ENCODE data around the gene PSMC3IP. TPM values are rescaled to one million over a fixed set of nuclear protein-coding genes. Genes with fewer than 3 reads are reported as not detected.
A peak's percentile ranks its signal among the peaks of the same experiment; 100 is the strongest.

The PSMC3IP gene
- polyA plus RNA-seq, 1 donor (not counting 4 experiments of a cell fraction or from before 2014, with no cell fraction given) = 7.7 TPM

GRCh38 chr17:42609182-42609813, 31.8 kb upstream of the PSMC3IP start, which contains the start of the genes RETREG3 and TUBG1:
TSS of gene RETREG3 (minus strand) at chr17:42609374. CDS start at chr17:42609324, 50 bp downstream.
TSS of gene TUBG1 (plus strand) at chr17:42609683. CDS start at chr17:42609738, 55 bp downstream.
- Histone ChIP-seq H3K27me3 (ENCODE audit: control insufficient read depth, extremely low read depth, insufficient read depth, low read length) (no peaks in the 10 kb centered on the region), H3K9me1 (ENCODE audit: control insufficient read depth, extremely low read depth, insufficient read depth, low read length) (no peaks in the 10 kb centered on the region), H3K4me3 (ENCODE audit: control insufficient read depth in 2 of 3, extremely low read depth in 1 of 3, insufficient read depth in 2 of 3, low read depth in 1 of 3, low read length in 3 of 3) (peak within 1 kb of the TSS; percentile 80 to 100 (median 98)), H4K20me1 (ENCODE audit: control insufficient read depth, extremely low read depth, insufficient read depth, low read length) (no peaks in the 10 kb centered on the region), H3K4me1 (ENCODE audit: control insufficient read depth, extremely low read depth, insufficient read depth, low read length) (peaks cover 18% of the 10 kb centered on the region), H3K27ac (ENCODE audit: control insufficient read depth, insufficient read depth, low read length) (peak within 1 kb of the TSS; percentile 89), H3K9me3 (ENCODE audit: control insufficient read depth, low read depth, low read length) (no peaks in the 10 kb centered on the region), H3K79me2 (ENCODE audit: control insufficient read depth, insufficient read depth, low read length) (peaks cover 54% of the 10 kb centered on the region), H3K36me3 (ENCODE audit: control insufficient read depth in 2 of 2, extremely low read depth in 1 of 2, insufficient read depth in 2 of 2, low read length in 2 of 2) (peaks cover 20% of the 10 kb centered on the region in 2 experiments), H3K4me2 (ENCODE audit: control insufficient read depth, extremely low read depth, insufficient read depth, low read depth, low read length) (peak within 1 kb of the TSS; percentile 99), H3K9ac (ENCODE audit: control insufficient read depth, extremely low read depth, insufficient read depth, low read length) (peak within 1 kb of the TSS; percentile 96), H2AFZ (ENCODE audit: control insufficient read depth, low read length) (peak within 1 kb of the TSS; percentile 85)
- FAIRE-seq (peak; percentile 87), DNase-seq (ENCODE audit: low read depth, low spot score) (peak; percentile 94)
- dilution Hi-C loops (cut with MboI; ENCODE audit: extremely low pct_ligation_motif_present, low sequenced_read_pairs) = loop anchor here (10.0 kb wide), 1 partner anchor 56 kb away; no protein-coding TSS in a partner anchor
- TF ChIP-seq EZH2 (IDR thresholded peaks at IDR 0.05; ENCODE audit: low read length) (no peak), CTCF (optimal IDR thresholded peaks at IDR 0.05 in 1 of 3, IDR thresholded peaks at IDR 0.05 in 1 of 3, conservative IDR thresholded peaks at IDR 0.05 in 1 of 3; ENCODE audit: extremely low read depth in 1 of 3, insufficient read depth in 2 of 3, low read length in 3 of 3) (peak in 1 of 3 experiments; percentile 74)

GRCh38 chr17:42608305-42609181, 31.0 kb upstream of the PSMC3IP start:
- H3K4me1 ChIP-seq (ENCODE audit: control insufficient read depth, extremely low read depth, insufficient read depth, low read length) = peaks cover 18% of the 10 kb centered on the region
- no peaks in the 10 kb centered on the region for H3K9me1 ChIP-seq (ENCODE audit: control insufficient read depth, extremely low read depth, insufficient read depth, low read length)
- peak overlapping the region; percentile 80 to 100 (median 98) for H3K4me3 ChIP-seq (ENCODE audit: control insufficient read depth in 2 of 3, extremely low read depth in 1 of 3, insufficient read depth in 2 of 3, low read depth in 1 of 3, low read length in 3 of 3)
- TF ChIP-seq EZH2 (IDR thresholded peaks at IDR 0.05; ENCODE audit: low read length) (no peak), CTCF (optimal IDR thresholded peaks at IDR 0.05 in 1 of 3, IDR thresholded peaks at IDR 0.05 in 1 of 3, conservative IDR thresholded peaks at IDR 0.05 in 1 of 3; ENCODE audit: extremely low read depth in 1 of 3, insufficient read depth in 2 of 3, low read length in 3 of 3) (no peak)
- H3K79me2 ChIP-seq (ENCODE audit: control insufficient read depth, insufficient read depth, low read length) = peaks cover 58% of the 10 kb centered on the region
- peak overlapping the region; percentile 96 for H3K9ac ChIP-seq (ENCODE audit: control insufficient read depth, extremely low read depth, insufficient read depth, low read length)
- no peaks in the 10 kb centered on the region for H3K9me3 ChIP-seq (ENCODE audit: control insufficient read depth, low read depth, low read length)
- no peak for DNase-seq (ENCODE audit: low read depth, low spot score)
- H2AFZ ChIP-seq (ENCODE audit: control insufficient read depth, low read length) = peak overlapping the region; percentile 85
- H3K4me2 ChIP-seq (ENCODE audit: control insufficient read depth, extremely low read depth, insufficient read depth, low read depth, low read length) = peak overlapping the region; percentile 99
- H3K27me3 ChIP-seq (ENCODE audit: control insufficient read depth, extremely low read depth, insufficient read depth, low read length) = no peaks in the 10 kb centered on the region
- H3K36me3 ChIP-seq (ENCODE audit: control insufficient read depth in 2 of 2, extremely low read depth in 1 of 2, insufficient read depth in 2 of 2, low read length in 2 of 2) = peaks cover 15 to 17% of the 10 kb centered on the region in 2 experiments
- no peak for FAIRE-seq
- H3K27ac ChIP-seq (ENCODE audit: control insufficient read depth, insufficient read depth, low read length) = peak overlapping the region; percentile 89
- dilution Hi-C loops (cut with MboI; ENCODE audit: extremely low pct_ligation_motif_present, low sequenced_read_pairs) = loop anchor here (10.0 kb wide), 1 partner anchor 56 kb away; no protein-coding TSS in a partner anchor
- H4K20me1 ChIP-seq (ENCODE audit: control insufficient read depth, extremely low read depth, insufficient read depth, low read length) = no peaks in the 10 kb centered on the region
